Measurements from ENCODE around the gene ECHDC3.

DNA sequence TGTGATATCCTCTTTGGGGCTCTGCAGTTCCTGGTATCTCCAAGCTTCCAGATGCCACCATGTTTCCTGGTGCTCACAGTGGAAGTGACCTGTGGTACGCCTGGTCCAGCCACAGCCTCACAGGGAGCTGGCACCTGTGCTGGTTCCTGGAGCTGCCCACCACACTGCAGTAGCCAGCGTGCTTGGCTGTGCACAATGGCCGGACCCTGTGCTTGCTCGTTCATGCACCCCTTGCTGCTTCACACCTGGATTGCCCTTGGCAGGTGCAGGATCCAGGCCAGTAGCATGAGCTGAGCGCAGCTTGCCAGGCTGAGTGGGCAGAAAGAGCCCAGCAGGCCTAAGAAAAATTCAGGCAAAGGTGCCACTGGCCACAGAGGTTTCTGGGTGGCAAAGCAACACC, 11.4 kb upstream of the ECHDC3 start:
- TF ChIP-seq, protein P1, sequence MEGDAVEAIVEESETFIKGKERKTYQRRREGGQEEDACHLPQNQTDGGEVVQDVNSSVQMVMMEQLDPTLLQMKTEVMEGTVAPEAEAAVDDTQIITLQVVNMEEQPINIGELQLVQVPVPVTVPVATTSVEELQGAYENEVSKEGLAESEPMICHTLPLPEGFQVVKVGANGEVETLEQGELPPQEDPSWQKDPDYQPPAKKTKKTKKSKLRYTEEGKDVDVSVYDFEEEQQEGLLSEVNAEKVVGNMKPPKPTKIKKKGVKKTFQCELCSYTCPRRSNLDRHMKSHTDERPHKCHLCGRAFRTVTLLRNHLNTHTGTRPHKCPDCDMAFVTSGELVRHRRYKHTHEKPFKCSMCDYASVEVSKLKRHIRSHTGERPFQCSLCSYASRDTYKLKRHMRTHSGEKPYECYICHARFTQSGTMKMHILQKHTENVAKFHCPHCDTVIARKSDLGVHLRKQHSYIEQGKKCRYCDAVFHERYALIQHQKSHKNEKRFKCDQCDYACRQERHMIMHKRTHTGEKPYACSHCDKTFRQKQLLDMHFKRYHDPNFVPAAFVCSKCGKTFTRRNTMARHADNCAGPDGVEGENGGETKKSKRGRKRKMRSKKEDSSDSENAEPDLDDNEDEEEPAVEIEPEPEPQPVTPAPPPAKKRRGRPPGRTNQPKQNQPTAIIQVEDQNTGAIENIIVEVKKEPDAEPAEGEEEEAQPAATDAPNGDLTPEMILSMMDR (IDR thresholded peaks at IDR 0.05): no peak
- TF ChIP-seq EZH2 (IDR thresholded peaks at IDR 0.05) (no peak), EZH2phosphoT487 (IDR thresholded peaks at IDR 0.05) (no peak)

Data from neural progenitor cell (in vitro differentiated cells).